HEK293 (cell line): ENCODE measurements around the gene SMOC1.

Source experiments
- CTCF ChIA-PET: fragments of 350-600 bp; formaldehyde crosslinking; extraction: SDS; loops from one replicate; lab custom pipeline; 2021; ENCODE audit warnings: antibody characterized with exemption; lab: Yijun Ruan, JAX
- POLR2A ChIA-PET: fragments of 300-600 bp; formaldehyde crosslinking; extraction: SDS; loops from one replicate; lab custom pipeline; 2020; ENCODE audit warnings: antibody characterized with exemption, inconsistent platforms; lab: Yijun Ruan, JAX
- H3K27ac ChIP-seq: fragments of 200-500 bp; sonication (Bioruptor generic); 2 replicates; pipeline ENCODE4 v1.5.1; 2014; ENCODE audit warnings: low read depth, low read length, control low read depth, inconsistent platforms; ENCODE audit errors: extremely low read depth
- H3K36me3 ChIP-seq, 2 experiments: fragments of 200-500 bp in 1 of 2; sonication (Bioruptor generic) in 1 of 2; 1 replicate in 1 of 2; 2 replicates in 1 of 2; pipeline ENCODE4 v1.5.1; 2014 to 2017; ENCODE audit warnings: inconsistent platforms in 2 of 2, low read length in 2 of 2; ENCODE audit not compliant: control insufficient read depth in 2 of 2, insufficient read depth in 1 of 2
- H3K4me1 ChIP-seq: fragments of 200-500 bp; sonication (Bioruptor generic); 2 replicates; pipeline ENCODE4 v1.5.1; 2014; ENCODE audit warnings: mild to moderate bottlenecking, low read length, inconsistent platforms; ENCODE audit not compliant: control insufficient read depth, insufficient read depth
- H3K4me3 ChIP-seq: 2 replicates; pipeline ENCODE4 v1.5.1; 2011; ENCODE audit warnings: low read depth, mild to moderate bottlenecking, control low read depth, low read length, moderate library complexity
- H3K9me3 ChIP-seq: fragments of 200-500 bp; sonication (Bioruptor generic); 2 replicates; pipeline ENCODE4 v1.5.1; 2014; ENCODE audit warnings: low read depth, low read length, inconsistent platforms; ENCODE audit not compliant: control insufficient read depth, insufficient read depth
- KLF16 ChIP-seq: fragments of 450-650 bp; formaldehyde crosslinking; IDR thresholded peaks from 2 replicates; pipeline ENCODE4 v1.5.1; 2017; ENCODE audit warnings: missing biosample characterization, missing genetic modification characterization
- KLF9 ChIP-seq: fragments of 450-650 bp; formaldehyde crosslinking; IDR thresholded peaks from 2 replicates; pipeline ENCODE4 v1.5.1; 2016; ENCODE audit warnings: missing biosample characterization, missing genetic modification characterization, low read depth
- REST ChIP-seq: fragments of 450-650 bp; formaldehyde crosslinking; IDR thresholded peaks from 2 replicates; pipeline ENCODE4 v1.5.1; 2016; ENCODE audit warnings: missing biosample characterization, missing genetic modification characterization
- SCRT2 ChIP-seq: fragments of 450-650 bp; formaldehyde crosslinking; IDR thresholded peaks from 2 replicates; pipeline ENCODE4 v1.5.1; 2016; ENCODE audit warnings: missing biosample characterization, missing genetic modification characterization
- ZBTB11 ChIP-seq: fragments of 450-650 bp; formaldehyde crosslinking; conservative IDR thresholded peaks from 2 replicates; pipeline ENCODE4 v1.5.1; 2016; ENCODE audit warnings: low read depth, missing biosample characterization, missing genetic modification characterization
- ZBTB26 ChIP-seq: fragments of 450-650 bp; formaldehyde crosslinking; optimal IDR thresholded peaks from 2 replicates; pipeline ENCODE3; 2016; ENCODE audit warnings: missing biosample characterization, mild to moderate bottlenecking, missing genetic modification characterization
- ZBTB44 ChIP-seq: fragments of 450-650 bp; IDR thresholded peaks from 2 replicates; pipeline ENCODE4 v1.5.1; 2018; ENCODE audit warnings: missing biosample characterization, mild to moderate bottlenecking, missing genetic modification characterization
- ZNF121 ChIP-seq: fragments of 450-650 bp; formaldehyde crosslinking; IDR thresholded peaks from 2 replicates; pipeline ENCODE4 v1.5.1; 2016; ENCODE audit warnings: missing biosample characterization, missing genetic modification characterization
- ZNF23 ChIP-seq: fragments of 450-650 bp; formaldehyde crosslinking; IDR thresholded peaks from 2 replicates; pipeline ENCODE4 v1.5.1; 2016; ENCODE audit warnings: missing biosample characterization, missing genetic modification characterization, borderline replicate concordance
- ZNF335 ChIP-seq: fragments of 450-650 bp; formaldehyde crosslinking; conservative IDR thresholded peaks from 2 replicates; pipeline ENCODE4 v1.5.1; 2016; ENCODE audit warnings: missing biosample characterization, missing genetic modification characterization
- ZNF544 ChIP-seq: fragments of 450-650 bp; formaldehyde crosslinking; IDR thresholded peaks from 2 replicates; pipeline ENCODE4 v1.5.0; 2017; ENCODE audit warnings: missing biosample characterization, missing genetic modification characterization
- ZNF558 ChIP-seq: fragments of 450-650 bp; formaldehyde crosslinking; IDR thresholded peaks from 2 replicates; pipeline ENCODE4 v1.5.1; 2016; ENCODE audit warnings: missing biosample characterization, missing genetic modification characterization
- ZNF600 ChIP-seq: fragments of 450-650 bp; formaldehyde crosslinking; IDR thresholded peaks from 2 replicates; pipeline ENCODE4 v1.5.1; 2016; ENCODE audit warnings: missing biosample characterization, missing genetic modification characterization
- ZNF654 ChIP-seq: fragments of 450-650 bp; formaldehyde crosslinking; IDR thresholded peaks from 2 replicates; pipeline ENCODE4 v1.5.1; 2016; ENCODE audit warnings: low read depth, missing biosample characterization, missing genetic modification characterization
- ZNF660 ChIP-seq: fragments of 450-650 bp; IDR thresholded peaks from 2 replicates; pipeline ENCODE4 v1.5.1; 2018; ENCODE audit warnings: missing biosample characterization, mild to moderate bottlenecking, missing genetic modification characterization
- ZNF747 ChIP-seq: fragments of 450-650 bp; formaldehyde crosslinking; IDR thresholded peaks from 2 replicates; pipeline ENCODE4 v1.5.1; 2016; ENCODE audit warnings: missing biosample characterization, missing genetic modification characterization
- ZNF843 ChIP-seq: fragments of 450-650 bp; formaldehyde crosslinking; IDR thresholded peaks from 2 replicates; pipeline ENCODE4 v1.5.1; 2016; ENCODE audit warnings: missing biosample characterization, missing genetic modification characterization
- ZSCAN5A ChIP-seq: fragments of 450-650 bp; formaldehyde crosslinking; IDR thresholded peaks from 2 replicates; pipeline ENCODE4 v1.5.1; 2016; ENCODE audit warnings: missing biosample characterization, missing genetic modification characterization

Gene SMOC1

GRCh38 chr14:70034257-70034656 lies 155.0 kb downstream of the SMOC1 start:
- Histone ChIP-seq H3K9me3 (no peaks in the 10 kb centered on the region), H3K4me1 (no peaks in the 10 kb centered on the region), H3K4me3 (no peak overlapping the region), H3K36me3 (peaks cover 0 to 15% of the 10 kb centered on the region in 2 experiments; a peak in 1 of 3 replicates), H3K27ac (no peak overlapping the region)
- POLR2A ChIA-PET, result no interaction called here
- CTCF ChIA-PET, result interaction anchor here (1.2 to 2.9 kb wide), 3 partner anchors 11 to 215 kb away, joined by 4 to 12 read pairs (median 9); no protein-coding TSS in a partner anchor
- TF ChIP-seq ZNF335 (tag by site-specific recombination) (no peak), ZBTB44 (tag by site-specific recombination) (no peak), ZNF843 (no peak), ZNF660 (no peak), ZBTB11 (tag by site-specific recombination) (no peak), ZNF747 (tag by site-specific recombination) (no peak), ZSCAN5A (tag by site-specific recombination) (no peak)

- H3K9me3 ChIP-seq, result no peaks in the 10 kb centered on the region
- POLR2A ChIA-PET, result no interaction called here
- no peak overlapping the region for H3K27ac ChIP-seq
- TF ChIP-seq ZNF654 (tag by site-specific recombination), result peak; percentile 33; the same call in 1 of the 2 replicates
- TF ChIP-seq REST (tag by site-specific recombination), result peak; percentile 81
- no peak for TF ChIP-seq ZNF23 (tag by site-specific recombination)
- peaks cover 0 to under 1% of the 10 kb centered on the region in 2 experiments; a peak in 1 of 3 replicates for H3K36me3 ChIP-seq
- H3K4me1 ChIP-seq, result no peaks in the 10 kb centered on the region
- CTCF ChIA-PET, result interaction anchor here (0.7 to 2.0 kb wide), 3 partner anchors 37 to 158 kb away, joined by 4 to 9 read pairs (median 4); partner anchors contain the start of gene SMOC1
- H3K4me3 ChIP-seq, result no peak overlapping the region
Measured at GRCh38 chr14:70036665-70037064, 157.4 kb downstream of the SMOC1 start.

- POLR2A ChIA-PET, result no interaction called here
- no peaks in the 10 kb centered on the region for H3K9me3 ChIP-seq
- H3K4me1 ChIP-seq, result no peaks in the 10 kb centered on the region
- H3K27ac ChIP-seq, result no peak overlapping the region
- CTCF ChIA-PET, result no interaction called here
- H3K4me3 ChIP-seq, result no peak overlapping the region
- H3K36me3 ChIP-seq, result no peaks in the 10 kb centered on the region
- TF ChIP-seq ZNF121 (no peak), SCRT2 (tag by site-specific recombination) (no peak), ZNF544 (tag by site-specific recombination) (no peak), ZNF600 (tag by site-specific recombination) (no peak), KLF16 (no peak), ZBTB26 (tag by site-specific recombination) (no peak), KLF9 (tag by site-specific recombination) (no peak), ZNF23 (tag by site-specific recombination) (no peak), ZNF558 (tag by site-specific recombination) (no peak), ZSCAN5A (tag by site-specific recombination) (no peak)
Measured at GRCh38 chr14:70043001-70043400, 163.8 kb downstream of the SMOC1 start.
